H9 (cell line): ENCODE data around the gene CMSS1. TPM values are rescaled to one million over a fixed set of nuclear protein-coding genes. Genes with fewer than 3 reads are reported as not detected.

Experiments
- DNase-seq: peaks from one replicate; pipeline ENCODE4 v3.0.0-alpha.2; 2017
- H2AFZ ChIP-seq: one replicate; pipeline ENCODE4 v1.6.1; 2013; ENCODE audit warnings: mild to moderate bottlenecking, low read length, control low read depth, moderate library complexity
- H2AK5ac ChIP-seq: 2 replicates; pipeline ENCODE4 v1.6.1; 2013; ENCODE audit warnings: low read length, control low read depth, mixed read lengths; ENCODE audit not compliant: insufficient read length
- H2BK120ac ChIP-seq: one replicate; pipeline ENCODE4 v1.6.1; 2013; ENCODE audit warnings: low read depth, mild to moderate bottlenecking, low read length, control low read depth, inconsistent platforms; ENCODE audit not compliant: poor library complexity, severe bottlenecking
- H2BK12ac ChIP-seq: 2 replicates; pipeline ENCODE4 v1.6.1; 2013; ENCODE audit warnings: low read length, control low read depth, mixed read lengths, low read depth; ENCODE audit not compliant: insufficient read length
- H2BK15ac ChIP-seq: 2 replicates; pipeline ENCODE4 v1.6.1; 2013; ENCODE audit warnings: low read depth, low read length, control low read depth
- H2BK20ac ChIP-seq: one replicate; pipeline ENCODE4 v1.6.1; 2013; ENCODE audit warnings: low read depth, mild to moderate bottlenecking, low read length, control low read depth, inconsistent platforms; ENCODE audit not compliant: poor library complexity, severe bottlenecking
- H2BK5ac ChIP-seq: 2 replicates; pipeline ENCODE4 v1.6.1; 2013; ENCODE audit warnings: low read length, control low read depth, mixed read lengths; ENCODE audit not compliant: insufficient read length
- H3K14ac ChIP-seq: 2 replicates; pipeline ENCODE4 v1.6.1; 2013; ENCODE audit warnings: low read length, control low read depth; ENCODE audit not compliant: insufficient read depth
- H3K18ac ChIP-seq: 2 replicates; pipeline ENCODE4 v1.6.1; 2013; ENCODE audit warnings: low read depth, mild to moderate bottlenecking, mixed read lengths, low read length, control low read depth; ENCODE audit not compliant: insufficient read length
- H3K23ac ChIP-seq: 2 replicates; pipeline ENCODE4 v1.6.1; 2013; ENCODE audit warnings: low read length, control low read depth, mixed read lengths, low read depth; ENCODE audit not compliant: insufficient read length
- H3K23me2 ChIP-seq: 2 replicates; pipeline ENCODE4 v1.6.1; 2013; ENCODE audit warnings: low read depth, mild to moderate bottlenecking, mixed read lengths, low read length, control low read depth; ENCODE audit not compliant: insufficient read length, poor library complexity, severe bottlenecking
- H3K27ac ChIP-seq: 2 replicates; pipeline ENCODE4 v1.5.1; 2013; ENCODE audit warnings: low read length, control low read depth, mixed read lengths, low read depth; ENCODE audit not compliant: insufficient read length
- H3K27me3 ChIP-seq: 2 replicates; pipeline ENCODE4 v1.6.1; 2013; ENCODE audit warnings: low read length, control low read depth, inconsistent platforms; ENCODE audit not compliant: insufficient read depth
- H3K4ac ChIP-seq: 2 replicates; pipeline ENCODE4 v1.6.1; 2013; ENCODE audit warnings: low read depth, mild to moderate bottlenecking, control low read depth, inconsistent platforms, low read length, moderate library complexity
- H3K4me1 ChIP-seq: 2 replicates; pipeline ENCODE4 v1.6.1; 2013; ENCODE audit warnings: low read length, control low read depth, inconsistent platforms; ENCODE audit not compliant: insufficient read depth
- H3K4me2 ChIP-seq: 2 replicates; pipeline ENCODE4 v1.6.1; 2013; ENCODE audit warnings: low read length, control low read depth, mixed read lengths; ENCODE audit not compliant: insufficient read length, insufficient read depth
- H3K56ac ChIP-seq: 2 replicates; pipeline ENCODE4 v1.6.1; 2013; ENCODE audit warnings: low read depth, mild to moderate bottlenecking, mixed read lengths, low read length, control low read depth; ENCODE audit not compliant: insufficient read length
- H3K79me1 ChIP-seq: 2 replicates; pipeline ENCODE4 v1.6.1; 2013; ENCODE audit warnings: low read depth, mild to moderate bottlenecking, moderate library complexity, low read length, control low read depth, inconsistent platforms; ENCODE audit not compliant: insufficient read depth, poor library complexity, severe bottlenecking
- H3K79me2 ChIP-seq: 2 replicates; pipeline ENCODE4 v1.6.1; 2013; ENCODE audit warnings: low read length, control low read depth, inconsistent platforms; ENCODE audit not compliant: insufficient read depth
- H3K9ac ChIP-seq: 2 replicates; pipeline ENCODE4 v1.6.1; 2013; ENCODE audit warnings: low read length, control low read depth, mixed read lengths; ENCODE audit not compliant: insufficient read length; ENCODE audit errors: extremely low read depth
- H3K9me3 ChIP-seq: one replicate; pipeline ENCODE4 v1.6.1; 2013; ENCODE audit warnings: low read depth, low read length, inconsistent platforms; ENCODE audit not compliant: control insufficient read depth
- H3T11ph ChIP-seq: one replicate; pipeline ENCODE4 v1.6.1; 2013; ENCODE audit warnings: mild to moderate bottlenecking, low read length, control low read depth, inconsistent platforms
- H4K20me1 ChIP-seq: one replicate; pipeline ENCODE4 v1.6.1; 2013; ENCODE audit not compliant: control insufficient read depth, insufficient read length, insufficient read depth
- H4K5ac ChIP-seq: 2 replicates; pipeline ENCODE4 v1.6.1; 2013; ENCODE audit warnings: low read depth, mild to moderate bottlenecking, mixed read lengths, low read length, control low read depth; ENCODE audit not compliant: insufficient read length
- H4K8ac ChIP-seq: replicated peaks from 2 replicates; pipeline ENCODE4 v1.6.1; 2013; ENCODE audit warnings: low read length, control low read depth, mixed read lengths, low read depth; ENCODE audit not compliant: insufficient read length
- H4K91ac ChIP-seq: 2 replicates; pipeline ENCODE4 v1.6.1; 2013; ENCODE audit warnings: low read depth, mild to moderate bottlenecking, moderate library complexity, mixed read lengths, low read length, control low read depth; ENCODE audit not compliant: insufficient read length
- H3K27ac Mint-ChIP-seq, 3 experiments: 2 replicates in 2 of 3; 3 replicates in 1 of 3; pipeline ENCODE4 v1.8.0; 2020 to 2021; ENCODE audit warnings: mixed read lengths in 3 of 3, mild to moderate bottlenecking in 1 of 3, moderate library complexity in 1 of 3
- H3K27me3 Mint-ChIP-seq: 2 replicates; pipeline ENCODE4 v1.8.0; 2021; ENCODE audit warnings: low read depth, mild to moderate bottlenecking, moderate library complexity, mixed read lengths
- H3K36me3 Mint-ChIP-seq, 3 experiments: 2 replicates in 2 of 3; 3 replicates in 1 of 3; pipeline ENCODE4 v1.8.0; 2020 to 2021; ENCODE audit warnings: low read depth in 3 of 3, mixed read lengths in 3 of 3; ENCODE audit not compliant: insufficient read depth in 1 of 3
- H3K4me1 Mint-ChIP-seq, 2 experiments: 2 replicates each; pipeline ENCODE4 v1.8.0; 2020; ENCODE audit warnings: mixed read lengths in 2 of 2
- H3K4me3 Mint-ChIP-seq, 2 experiments: 2 replicates in 1 of 2; 3 replicates in 1 of 2; pipeline ENCODE4 v1.8.0; 2020 to 2021; ENCODE audit warnings: mild to moderate bottlenecking in 2 of 2, mixed read lengths in 2 of 2, moderate library complexity in 1 of 2
- H3K9me3 Mint-ChIP-seq, 2 experiments: 2 replicates in 1 of 2; 3 replicates in 1 of 2; pipeline ENCODE4 v1.8.0; 2020; ENCODE audit warnings: mild to moderate bottlenecking in 2 of 2, mixed read lengths in 2 of 2, moderate library complexity in 1 of 2
- CTCF ChIP-seq: fragments of 200-600 bp; sonication (generic); conservative IDR thresholded peaks from 3 replicates; pipeline ENCODE4 v1.8.0; 2021; ENCODE audit warnings: antibody characterized with exemption, mild to moderate bottlenecking
- WGBS: extraction: QIAGEN DNeasy Blood & Tissue Kit; methylation state at CpG from one replicate; pipeline ENCODE4 v1.1.7; 2013; ENCODE audit warnings: missing lambda C conversion rate, low lambda C conversion rate, mixed read lengths; ENCODE audit not compliant: insufficient read length; ENCODE audit errors: extremely low coverage; 5-methylcytosine and 5-hydroxymethylcytosine counted together
- total RNA-seq: library from RNA; stranded (reverse); gene quantifications from 2 replicates; pipeline ENCODE4 v1.2.1, GENCODE V29; 2021

The CMSS1 gene
- total RNA-seq, 1 experiment from 2014 or later: 61.8 TPM

GRCh38 chr3:99966662-99967416, 149.2 kb downstream of the CMSS1 start:
- Histone ChIP-seq H3K56ac (no peak overlapping the region), H3K27ac (no peak overlapping the region), H4K91ac (no peak overlapping the region), H4K20me1 (no peaks in the 10 kb centered on the region), H3K18ac (no peak overlapping the region), H2BK120ac (no peak overlapping the region), H2BK15ac (no peak overlapping the region), H3K4ac (no peak overlapping the region), H3K9me3 (no peaks in the 10 kb centered on the region), H4K8ac (no peak overlapping the region), H3K23me2 (no peaks in the 10 kb centered on the region), H4K5ac (no peak overlapping the region), H2AK5ac (no peak overlapping the region), H3K4me1 (no peaks in the 10 kb centered on the region; the same call in 1 of the 2 replicates), H3K79me2 (no peaks in the 10 kb centered on the region), H3K23ac (no peak overlapping the region), H2BK20ac (no peak overlapping the region), H3T11ph (no peak overlapping the region), H3K27me3 (no peaks in the 10 kb centered on the region), H2BK12ac (no peak overlapping the region), H2AFZ (no peak overlapping the region), H3K14ac (no peak overlapping the region), H3K79me1 (no peaks in the 10 kb centered on the region), H3K9ac (no peak overlapping the region), H2BK5ac (no peak overlapping the region), H3K4me2 (no peak overlapping the region)
- no CpG with 5 or more reads among the region's 7 CpGs for WGBS
- no peak for TF ChIP-seq CTCF
- Mint-ChIP-seq H3K9me3 (no peaks in the 10 kb centered on the region), H3K4me3 (no peak overlapping the region), H3K27ac (no peak overlapping the region), H3K4me1 (no peaks in the 10 kb centered on the region), H3K36me3 (no peaks in the 10 kb centered on the region; a peak in 1 of 7 replicates), H3K27me3 (no peaks in the 10 kb centered on the region)
- no peak for DNase-seq
